ENCODE data around the gene RAPGEF4. TPM values are rescaled to one million over a fixed set of nuclear protein-coding genes. Genes with fewer than 3 reads are reported as not detected.

The RAPGEF4 gene
- total and polyA plus RNA-seq, 9 of the 15 experiments (the other 6 are each of a cell fraction or from before 2014, with no cell fraction given) = 0.04 to 0.33 (median 0.13) TPM; not detected in 6

GRCh38 chr2:172914341-172915008 is 178.8 kb downstream of the RAPGEF4 start:
- in situ Hi-C loops (cut with MboI) = no loop called here

More at GRCh38 chr2:172914341-172915008, 178.8 kb downstream of the RAPGEF4 start:
- 1% methylated on average over 4 of the region's 6 CpGs for WGBS (ENCODE audit: insufficient coverage, low coverage, missing lambda C conversion rate)
- Histone ChIP-seq H3K9me3 (replicated peaks; ENCODE audit: control insufficient read depth, insufficient read depth, low read depth, low read length) (no peaks in the 10 kb centered on the region), H3K27ac (ENCODE audit: extremely low read depth, low read depth, low read length) (no peak overlapping the region), H3K9ac (ENCODE audit: insufficient read depth in 1 of 2, low read depth in 2 of 2, low read length in 2 of 2) (no peak overlapping the region), H3K27me3 (ENCODE audit: control insufficient read depth in 2 of 2, insufficient read depth in 2 of 2, low read length in 2 of 2) (peaks cover 2 to 20% of the 10 kb centered on the region in 2 experiments; a peak in 3 of 5 replicates), H2AFZ (ENCODE audit: low read depth, low read length) (no peak overlapping the region), H3K9me1 (ENCODE audit: control insufficient read depth, insufficient read depth, low read length) (no peaks in the 10 kb centered on the region), H4K20me1 (replicated peaks; ENCODE audit: control insufficient read depth, insufficient read depth, low read length) (no peaks in the 10 kb centered on the region), H3K36me3 (ENCODE audit: control insufficient read depth, insufficient read depth, low read length) (no peaks in the 10 kb centered on the region), H3K4me1 (replicated peaks in 1 of 2; ENCODE audit: control insufficient read depth in 2 of 2, insufficient read depth in 2 of 2, low read length in 2 of 2) (no peaks in the 10 kb centered on the region), H3K4me2 (ENCODE audit: insufficient read depth, low read length) (no peak overlapping the region), H3K79me2 (ENCODE audit: control insufficient read depth, insufficient read depth, low read length) (no peaks in the 10 kb centered on the region), H3K4me3 (no peak overlapping the region)
- intact Hi-C loops (cut with micrococcal nuclease) = no loop called here
- no TSS peak for BruUV-seq (replicated peaks)
- ATAC-seq = no peak
- CTCF ChIA-PET (ENCODE audit: low intra/inter-chr PET ratio) = no interaction called here
- DNase-seq (ENCODE audit: extremely low read depth in 1 of 4, low spot score in 3 of 4) = no peak
- FAIRE-seq = no peak
- TF ChIP-seq ZNF512 (tag; IDR thresholded peaks at IDR 0.05) = peak; percentile 68
- TF ChIP-seq NFIC (IDR thresholded peaks at IDR 0.05) = peak; percentile 90
- TF ChIP-seq ZNF253 (CRISPR knock-in tag; conservative IDR thresholded peaks at IDR 0.05) = no peak
- peak; percentile 81 for TF ChIP-seq NFIX (CRISPR knock-in tag; IDR thresholded peaks at IDR 0.05; ENCODE audit: low read depth)
- POLR2A ChIA-PET = interaction anchor here (0.7 kb wide), 1 partner anchor 296 kb away, joined by 3 read pairs; no protein-coding TSS in a partner anchor

Measured in K562 (cell line).